DOHH2 (cell line): ENCODE results near the gene LCE2D.
A peak's percentile ranks its signal among the peaks of the same experiment; 100 is the strongest.

Source experiments
- H3F3A ChIP-seq: fragments of 200-600 bp; sonication (generic), shearing (Covaris generic); 2 replicates; pipeline ENCODE4 v1.6.0; 2016; ENCODE audit warnings: antibody characterized with exemption, mild to moderate bottlenecking; ENCODE audit not compliant: control insufficient read depth, insufficient read depth
- H3K27ac ChIP-seq: fragments of 200-600 bp; sonication (generic); 2 replicates; pipeline ENCODE4 v1.5.1; 2014; ENCODE audit warnings: low read depth, mild to moderate bottlenecking, low read length, moderate library complexity
- H3K27me3 ChIP-seq: fragments of 200-600 bp; sonication (generic); 2 replicates; pipeline ENCODE4 v1.6.1; 2014; ENCODE audit warnings: mild to moderate bottlenecking, low read length, mixed read lengths; ENCODE audit not compliant: control insufficient read depth
- H3K36me3 ChIP-seq: fragments of 200-600 bp; sonication (generic); 2 replicates; pipeline ENCODE4 v1.6.1; 2014; ENCODE audit warnings: mild to moderate bottlenecking, low read length, moderate library complexity, mixed read lengths; ENCODE audit not compliant: control insufficient read depth
- H3K4me1 ChIP-seq: fragments of 200-600 bp; sonication (generic); 2 replicates; pipeline ENCODE4 v1.6.1; 2014; ENCODE audit warnings: mild to moderate bottlenecking, low read length, mixed read lengths; ENCODE audit not compliant: control insufficient read depth
- H3K4me2 ChIP-seq: fragments of 200-600 bp; sonication (generic); 2 replicates; pipeline ENCODE4 v1.6.0; 2014; ENCODE audit warnings: mild to moderate bottlenecking, low read length, moderate library complexity
- H3K4me3 ChIP-seq: fragments of 200-600 bp; sonication (generic); 2 replicates; pipeline ENCODE4 v1.5.1; 2014; ENCODE audit warnings: mild to moderate bottlenecking, low read length, mixed read lengths
- H3K79me2 ChIP-seq: fragments of 200-600 bp; sonication (generic); 2 replicates; pipeline ENCODE4 v1.6.1; 2014; ENCODE audit warnings: mild to moderate bottlenecking, low read length, mixed read lengths; ENCODE audit not compliant: control insufficient read depth
- H3K9me2 ChIP-seq: fragments of 200-600 bp; sonication (generic); replicated peaks from 2 replicates; pipeline ENCODE4 v1.6.1; 2014; ENCODE audit warnings: mild to moderate bottlenecking, low read length, mixed read lengths; ENCODE audit not compliant: control insufficient read depth
- H3K9me3 ChIP-seq: fragments of 200-600 bp; sonication (generic); 2 replicates; pipeline ENCODE4 v1.6.1; 2014; ENCODE audit warnings: antibody characterized with exemption, low read length, mixed read lengths; ENCODE audit not compliant: control insufficient read depth, insufficient read depth
- H4K20me1 ChIP-seq: fragments of 200-600 bp; sonication (generic); 2 replicates; pipeline ENCODE4 v1.6.0; 2014; ENCODE audit warnings: low read depth, mild to moderate bottlenecking, antibody characterized with exemption, low read length, moderate library complexity; ENCODE audit not compliant: control insufficient read depth, insufficient read depth
- EZH2phosphoT487 ChIP-seq: fragments of 200-600 bp; sonication (generic); IDR thresholded peaks from 2 replicates; pipeline ENCODE4 v1.6.1; 2017; ENCODE audit warnings: borderline replicate concordance, mild to moderate bottlenecking, antibody characterized with exemption, low read length, moderate library complexity, mixed read lengths
- TF ChIP-seq, protein P1 (sequence below): fragments of 200-600 bp; sonication (generic); IDR thresholded peaks from one replicate; pipeline ENCODE4 v1.5.1; 2014; ENCODE audit warnings: antibody characterized with exemption, mild to moderate bottlenecking, low read depth, low read length; ENCODE audit not compliant: poor library complexity, severe bottlenecking

The LCE2D gene

DNA sequence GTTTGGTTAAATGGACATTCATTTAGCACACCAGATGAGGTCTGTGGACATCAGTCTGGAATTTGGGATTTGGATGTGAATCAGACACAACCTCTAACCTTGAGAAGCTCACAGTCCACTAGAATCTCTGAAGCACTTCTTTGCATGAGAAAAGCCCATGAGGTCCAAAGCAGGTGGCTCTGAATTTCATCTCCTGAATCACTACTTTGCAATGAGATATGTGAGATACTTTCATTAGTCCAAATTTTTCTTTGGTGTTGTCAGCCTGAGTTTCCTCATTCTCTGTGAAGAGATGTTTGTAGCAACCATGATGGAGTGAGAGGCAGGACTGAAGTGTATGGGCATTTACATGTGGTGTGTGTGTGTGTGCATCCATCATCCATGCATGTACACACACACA, 16.5 kb upstream of the LCE2D start:
- no peak overlapping the region for H3K4me2 ChIP-seq
- H3K79me2 ChIP-seq, result no peaks in the 10 kb centered on the region

DNA sequence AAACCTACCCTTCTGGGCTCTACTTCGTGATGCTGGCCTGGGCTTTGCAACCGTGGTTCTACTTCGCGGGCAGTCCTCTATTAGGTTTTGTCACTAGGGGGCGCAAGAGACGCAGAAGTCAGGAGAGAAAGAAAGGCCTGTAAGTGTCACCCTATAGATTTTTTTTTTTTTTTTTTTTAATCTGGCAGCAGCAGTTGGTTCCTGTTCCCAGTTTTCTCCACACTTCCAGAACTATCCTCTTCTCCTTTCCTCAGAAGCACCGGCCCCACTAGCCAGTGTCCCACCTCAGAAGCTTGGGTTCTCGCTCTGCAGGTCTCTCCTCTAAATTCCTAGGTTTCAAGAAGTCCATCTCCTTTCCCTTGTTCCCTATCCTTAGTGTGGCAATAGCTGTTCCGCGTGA, 9.1 kb upstream of the LCE2D start:
- no peak overlapping the region for H3K4me3 ChIP-seq
- H3K27ac ChIP-seq, result no peak overlapping the region
- H4K20me1 ChIP-seq, result no peaks in the 10 kb centered on the region
- H3F3A ChIP-seq, result no peaks in the 10 kb centered on the region
- no peak overlapping the region for H3K4me2 ChIP-seq
- H3K4me1 ChIP-seq, result no peaks in the 10 kb centered on the region
- H3K9me2 ChIP-seq, result no peaks in the 10 kb centered on the region
- no peaks in the 10 kb centered on the region for H3K9me3 ChIP-seq
- peaks cover 7% of the 10 kb centered on the region; the same call in 1 of the 2 replicates for H3K27me3 ChIP-seq
- H3K36me3 ChIP-seq, result no peaks in the 10 kb centered on the region
- TF ChIP-seq, protein P1, sequence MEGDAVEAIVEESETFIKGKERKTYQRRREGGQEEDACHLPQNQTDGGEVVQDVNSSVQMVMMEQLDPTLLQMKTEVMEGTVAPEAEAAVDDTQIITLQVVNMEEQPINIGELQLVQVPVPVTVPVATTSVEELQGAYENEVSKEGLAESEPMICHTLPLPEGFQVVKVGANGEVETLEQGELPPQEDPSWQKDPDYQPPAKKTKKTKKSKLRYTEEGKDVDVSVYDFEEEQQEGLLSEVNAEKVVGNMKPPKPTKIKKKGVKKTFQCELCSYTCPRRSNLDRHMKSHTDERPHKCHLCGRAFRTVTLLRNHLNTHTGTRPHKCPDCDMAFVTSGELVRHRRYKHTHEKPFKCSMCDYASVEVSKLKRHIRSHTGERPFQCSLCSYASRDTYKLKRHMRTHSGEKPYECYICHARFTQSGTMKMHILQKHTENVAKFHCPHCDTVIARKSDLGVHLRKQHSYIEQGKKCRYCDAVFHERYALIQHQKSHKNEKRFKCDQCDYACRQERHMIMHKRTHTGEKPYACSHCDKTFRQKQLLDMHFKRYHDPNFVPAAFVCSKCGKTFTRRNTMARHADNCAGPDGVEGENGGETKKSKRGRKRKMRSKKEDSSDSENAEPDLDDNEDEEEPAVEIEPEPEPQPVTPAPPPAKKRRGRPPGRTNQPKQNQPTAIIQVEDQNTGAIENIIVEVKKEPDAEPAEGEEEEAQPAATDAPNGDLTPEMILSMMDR, result peak; percentile 86
- TF ChIP-seq EZH2phosphoT487, result no peak
- H3K79me2 ChIP-seq, result no peaks in the 10 kb centered on the region

More for the DNA sequence above, 16.5 kb upstream of the LCE2D start:
- H3F3A ChIP-seq, result no peaks in the 10 kb centered on the region
- no peaks in the 10 kb centered on the region for H3K9me3 ChIP-seq
- no peaks in the 10 kb centered on the region for H3K36me3 ChIP-seq
- no peaks in the 10 kb centered on the region for H3K4me1 ChIP-seq
- H3K27ac ChIP-seq, result no peak overlapping the region
- no peaks in the 10 kb centered on the region for H3K9me2 ChIP-seq
- TF ChIP-seq EZH2phosphoT487, result no peak
- TF ChIP-seq, protein P1, result no peak
- H4K20me1 ChIP-seq, result no peaks in the 10 kb centered on the region
- 0 out of 2 replicates have a peak, but pooled peaks cover 7% of the 10 kb centered on the region for H3K27me3 ChIP-seq
- no peak overlapping the region for H3K4me3 ChIP-seq

DNA sequence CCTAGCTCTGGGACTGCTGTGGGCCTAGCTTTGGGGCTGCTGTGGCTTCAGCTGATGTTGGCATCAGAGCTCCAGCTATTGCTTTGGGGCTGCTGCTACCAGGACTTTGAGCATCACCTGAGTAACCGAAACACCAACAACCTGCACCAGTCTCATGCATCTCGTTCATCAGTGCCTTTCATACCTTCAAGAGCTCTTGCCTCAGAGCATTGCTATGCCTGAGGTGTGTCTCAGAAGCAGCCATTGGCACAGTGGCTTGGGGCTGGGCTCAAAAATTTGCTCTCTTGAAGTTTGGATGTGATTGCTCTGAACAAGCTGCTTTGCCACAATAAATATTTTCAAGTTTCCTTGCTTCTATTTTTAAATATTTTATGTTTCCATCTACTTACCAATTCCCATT, 6.7 kb upstream of the LCE2D start:
- H3K9me3 ChIP-seq, result no peaks in the 10 kb centered on the region
- no peaks in the 10 kb centered on the region for H3K4me1 ChIP-seq
- no peak overlapping the region for H3K4me2 ChIP-seq
- H4K20me1 ChIP-seq, result no peaks in the 10 kb centered on the region
- peaks cover 9% of the 10 kb centered on the region for H3K27me3 ChIP-seq
- H3K9me2 ChIP-seq, result no peaks in the 10 kb centered on the region
- no peaks in the 10 kb centered on the region for H3K36me3 ChIP-seq
- no peak overlapping the region for H3K4me3 ChIP-seq
- H3K27ac ChIP-seq, result no peak overlapping the region
- TF ChIP-seq, protein P1, result no peak
- no peak for TF ChIP-seq EZH2phosphoT487
- no peaks in the 10 kb centered on the region for H3F3A ChIP-seq
- no peaks in the 10 kb centered on the region for H3K79me2 ChIP-seq
